ENCODE results near the gene PTPRJ.

DNA sequence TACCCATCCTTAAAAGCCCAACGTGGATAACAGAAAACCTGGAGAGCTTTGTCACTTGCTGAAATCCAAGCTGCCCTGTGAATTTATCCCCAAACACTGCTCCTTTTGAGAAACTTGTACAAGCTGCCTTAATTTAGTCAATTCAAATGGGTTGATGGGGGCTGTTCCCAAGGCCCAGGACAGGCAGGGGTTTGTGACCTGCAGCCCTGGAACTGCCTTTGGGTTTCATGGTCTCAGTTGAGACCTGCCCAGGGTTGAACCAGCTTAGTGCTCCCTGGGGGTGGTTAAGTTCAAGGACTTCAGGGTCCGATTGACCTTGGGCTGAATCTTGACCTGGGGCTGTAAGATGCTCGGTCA, 124.2 kb downstream of the PTPRJ start:
- TF ChIP-seq, protein P1, sequence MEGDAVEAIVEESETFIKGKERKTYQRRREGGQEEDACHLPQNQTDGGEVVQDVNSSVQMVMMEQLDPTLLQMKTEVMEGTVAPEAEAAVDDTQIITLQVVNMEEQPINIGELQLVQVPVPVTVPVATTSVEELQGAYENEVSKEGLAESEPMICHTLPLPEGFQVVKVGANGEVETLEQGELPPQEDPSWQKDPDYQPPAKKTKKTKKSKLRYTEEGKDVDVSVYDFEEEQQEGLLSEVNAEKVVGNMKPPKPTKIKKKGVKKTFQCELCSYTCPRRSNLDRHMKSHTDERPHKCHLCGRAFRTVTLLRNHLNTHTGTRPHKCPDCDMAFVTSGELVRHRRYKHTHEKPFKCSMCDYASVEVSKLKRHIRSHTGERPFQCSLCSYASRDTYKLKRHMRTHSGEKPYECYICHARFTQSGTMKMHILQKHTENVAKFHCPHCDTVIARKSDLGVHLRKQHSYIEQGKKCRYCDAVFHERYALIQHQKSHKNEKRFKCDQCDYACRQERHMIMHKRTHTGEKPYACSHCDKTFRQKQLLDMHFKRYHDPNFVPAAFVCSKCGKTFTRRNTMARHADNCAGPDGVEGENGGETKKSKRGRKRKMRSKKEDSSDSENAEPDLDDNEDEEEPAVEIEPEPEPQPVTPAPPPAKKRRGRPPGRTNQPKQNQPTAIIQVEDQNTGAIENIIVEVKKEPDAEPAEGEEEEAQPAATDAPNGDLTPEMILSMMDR (IDR thresholded peaks at IDR 0.05; ENCODE audit: poor library complexity): no peak
- no peak for TF ChIP-seq EZH2 (IDR thresholded peaks at IDR 0.05; ENCODE audit: borderline replicate concordance)
- no peak for TF ChIP-seq EZH2phosphoT487 (IDR thresholded peaks at IDR 0.05; ENCODE audit: low read depth, severe bottlenecking, unreplicated experiment)

All from hepatocyte (in vitro differentiated cells).